GM23338 (cell line): ENCODE measurements around the gene ZEB2. TPM values are rescaled to one million over a fixed set of nuclear protein-coding genes. Genes with fewer than 3 reads are reported as not detected.

Experiments used
- ATAC-seq: fragments of 200-7000 bp; cut with Tn5 transposase; 3 replicates; pipeline ENCODE4 v1.9.1; 2020
- DNase-seq: peaks from one replicate; pipeline ENCODE4 v3.0.0-alpha.2; 2015; ENCODE audit warnings: low spot score
- H2AFZ ChIP-seq: fragments of 200-600 bp; sonication (generic); 2 replicates; pipeline ENCODE4 v1.8.0; 2016; ENCODE audit warnings: antibody characterized with exemption, mild to moderate bottlenecking, moderate library complexity
- H3F3A ChIP-seq: fragments of 200-600 bp; sonication (generic); replicated peaks from 2 replicates; pipeline ENCODE4 v1.8.0; 2017; ENCODE audit warnings: antibody characterized with exemption, mixed run types, low read depth
- H3K27ac ChIP-seq: fragments of 200-600 bp; sonication (generic); 2 replicates; pipeline ENCODE4 v1.6.1; 2016; ENCODE audit warnings: low read depth
- H3K27me3 ChIP-seq: fragments of 200-600 bp; sonication (generic); 2 replicates; pipeline ENCODE4 v1.8.0; 2016; ENCODE audit warnings: mild to moderate bottlenecking, mixed run types, moderate library complexity; ENCODE audit not compliant: insufficient read depth
- H3K36me3 ChIP-seq: fragments of 200-600 bp; sonication (generic); 2 replicates; pipeline ENCODE4 v1.8.0; 2016; ENCODE audit warnings: mild to moderate bottlenecking; ENCODE audit not compliant: insufficient read depth
- H3K4me1 ChIP-seq: fragments of 200-600 bp; sonication (generic); 2 replicates; pipeline ENCODE4 v1.8.0; 2016; ENCODE audit warnings: mild to moderate bottlenecking, moderate library complexity; ENCODE audit not compliant: insufficient read depth
- H3K4me2 ChIP-seq: fragments of 200-600 bp; sonication (generic); 2 replicates; pipeline ENCODE4 v1.7.1; 2017; ENCODE audit warnings: mixed run types
- H3K4me3 ChIP-seq: fragments of 200-600 bp; sonication (generic); 2 replicates; pipeline ENCODE4 v1.6.1; 2016; ENCODE audit warnings: mixed run types
- H3K79me2 ChIP-seq: fragments of 200-600 bp; sonication (generic); replicated peaks from 2 replicates; pipeline ENCODE4 v1.8.0; 2017; ENCODE audit warnings: mild to moderate bottlenecking; ENCODE audit not compliant: insufficient read depth
- H3K9me2 ChIP-seq: fragments of 200-600 bp; sonication (generic); 2 replicates; pipeline ENCODE4 v1.8.0; 2017; ENCODE audit not compliant: insufficient read depth
- H4K20me1 ChIP-seq: fragments of 200-600 bp; sonication (generic); replicated peaks from 2 replicates; pipeline ENCODE4 v1.8.0; 2017; ENCODE audit warnings: mild to moderate bottlenecking; ENCODE audit not compliant: insufficient read depth
- H3K27ac Mint-ChIP-seq: 2 replicates; pipeline ENCODE4 v1.8.0; 2020; ENCODE audit warnings: inconsistent platforms, mild to moderate bottlenecking, moderate library complexity, mixed read lengths
- H3K27me3 Mint-ChIP-seq: 3 replicates; pipeline ENCODE4 v1.8.0; 2022; ENCODE audit warnings: low read depth, mild to moderate bottlenecking, moderate library complexity, mixed read lengths, inconsistent platforms; ENCODE audit not compliant: insufficient read depth, poor library complexity
- H3K36me3 Mint-ChIP-seq: 3 replicates; pipeline ENCODE4 v1.8.0; 2021; ENCODE audit warnings: low read depth, mild to moderate bottlenecking, inconsistent platforms, moderate library complexity, mixed read lengths
- H3K4me1 Mint-ChIP-seq: 3 replicates; pipeline ENCODE4 v1.8.0; 2020; ENCODE audit warnings: mild to moderate bottlenecking, inconsistent platforms, mixed read lengths
- H3K4me3 Mint-ChIP-seq: 3 replicates; pipeline ENCODE4 v1.8.0; 2021; ENCODE audit warnings: moderate library complexity, mild to moderate bottlenecking, inconsistent platforms, mixed read lengths
- H3K9me3 Mint-ChIP-seq: 3 replicates; pipeline ENCODE4 v1.8.0; 2020; ENCODE audit warnings: moderate library complexity, mild to moderate bottlenecking, inconsistent platforms, mixed read lengths
- EZH2 ChIP-seq: fragments of 200-600 bp; sonication (generic); IDR thresholded peaks from one replicate; pipeline ENCODE4 v1.8.0; 2017; ENCODE audit warnings: antibody characterized with exemption, mild to moderate bottlenecking, low read depth; ENCODE audit not compliant: unreplicated experiment
- EZH2phosphoT487 ChIP-seq: fragments of 200-600 bp; sonication (generic); IDR thresholded peaks from one replicate; pipeline ENCODE4 v1.8.1; 2018; ENCODE audit warnings: antibody characterized with exemption; ENCODE audit not compliant: unreplicated experiment
- JUNB ChIP-seq: IDR thresholded peaks from one replicate; pipeline ENCODE4 v1.6.1; 2016; ENCODE audit warnings: antibody characterized with exemption; ENCODE audit not compliant: unreplicated experiment
- NANOG ChIP-seq: IDR thresholded peaks from 2 replicates; pipeline ENCODE4 v1.6.1; 2016; ENCODE audit warnings: antibody characterized with exemption, borderline replicate concordance
- POLR2AphosphoS5 ChIP-seq: IDR thresholded peaks from 2 replicates; pipeline ENCODE4 v1.6.1; 2016; ENCODE audit warnings: antibody characterized with exemption, low read depth
- STAT1 ChIP-seq: IDR thresholded peaks from one replicate; pipeline ENCODE4 v1.6.1; 2016; ENCODE audit warnings: antibody characterized with exemption; ENCODE audit not compliant: unreplicated experiment
- polyA plus RNA-seq: library from polyadenylated mRNA; unstranded; fragments of >200 nt; fragmentation: Nextera tagmentation; extraction: Ambion mirVana; gene quantifications from 2 replicates; pipeline ENCODE4 v1.2.1, GENCODE V29; 2016
- total RNA-seq: library from RNA; depleted of rRNA; stranded (reverse); fragments of >200 nt; shearing (Covaris generic); gene quantifications from 2 replicates; pipeline ENCODE4 v1.2.3, GENCODE V29; 2014
- TF ChIP-seq, protein P1 (sequence below): fragments of 250-450 bp; sonication (Bioruptor Pico); IDR thresholded peaks from 2 replicates; pipeline ENCODE4 v1.5.0; 2020; ENCODE audit warnings: mild to moderate bottlenecking, moderate library complexity

The ZEB2 gene
- total and polyA plus RNA-seq, 2 experiments from 2014 or later: 0.45 TPM; not detected in 1

DNA sequence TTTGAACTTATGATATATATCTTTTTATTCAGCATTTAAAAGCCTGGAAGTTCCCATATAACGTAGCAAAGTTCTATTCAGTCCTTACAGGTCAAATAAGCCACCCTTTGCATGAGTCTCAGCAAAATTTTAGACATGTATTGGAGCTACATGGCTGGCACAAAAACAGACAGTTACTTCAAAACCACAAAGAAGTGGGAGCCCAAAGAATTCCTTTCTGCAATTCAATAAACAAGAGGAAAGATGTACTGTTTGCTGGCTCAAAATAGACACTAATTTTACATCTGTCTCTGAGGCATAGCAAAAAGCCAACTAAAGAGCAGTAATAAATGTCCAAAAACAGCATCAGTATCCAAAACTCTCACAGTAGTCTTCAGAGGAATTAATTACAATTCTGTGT, 87.0 kb downstream of the ZEB2 start:
- ATAC-seq: no peak

More for the DNA sequence above, 87.0 kb downstream of the ZEB2 start:
- no peak for DNase-seq
- Histone ChIP-seq H4K20me1 (no peaks in the 10 kb centered on the region), H3K9me2 (no peaks in the 10 kb centered on the region), H2AFZ (no peak overlapping the region), H3K4me3 (no peak overlapping the region), H3K36me3 (no peaks in the 10 kb centered on the region), H3K4me2 (no peak overlapping the region), H3F3A (no peaks in the 10 kb centered on the region), H3K27me3 (no peaks in the 10 kb centered on the region), H3K27ac (no peak overlapping the region), H3K4me1 (peaks cover 16% of the 10 kb centered on the region), H3K79me2 (no peaks in the 10 kb centered on the region)
- H3K27me3 Mint-ChIP-seq: no peaks in the 10 kb centered on the region
- H3K4me3 Mint-ChIP-seq: no peak overlapping the region
- H3K4me1 Mint-ChIP-seq: peaks cover 4% of the 10 kb centered on the region
- H3K9me3 Mint-ChIP-seq: no peaks in the 10 kb centered on the region
- no peak overlapping the region for H3K27ac Mint-ChIP-seq
- H3K36me3 Mint-ChIP-seq: no peaks in the 10 kb centered on the region
- TF ChIP-seq EZH2: no peak
- no peak for TF ChIP-seq JUNB
- TF ChIP-seq, protein P1, sequence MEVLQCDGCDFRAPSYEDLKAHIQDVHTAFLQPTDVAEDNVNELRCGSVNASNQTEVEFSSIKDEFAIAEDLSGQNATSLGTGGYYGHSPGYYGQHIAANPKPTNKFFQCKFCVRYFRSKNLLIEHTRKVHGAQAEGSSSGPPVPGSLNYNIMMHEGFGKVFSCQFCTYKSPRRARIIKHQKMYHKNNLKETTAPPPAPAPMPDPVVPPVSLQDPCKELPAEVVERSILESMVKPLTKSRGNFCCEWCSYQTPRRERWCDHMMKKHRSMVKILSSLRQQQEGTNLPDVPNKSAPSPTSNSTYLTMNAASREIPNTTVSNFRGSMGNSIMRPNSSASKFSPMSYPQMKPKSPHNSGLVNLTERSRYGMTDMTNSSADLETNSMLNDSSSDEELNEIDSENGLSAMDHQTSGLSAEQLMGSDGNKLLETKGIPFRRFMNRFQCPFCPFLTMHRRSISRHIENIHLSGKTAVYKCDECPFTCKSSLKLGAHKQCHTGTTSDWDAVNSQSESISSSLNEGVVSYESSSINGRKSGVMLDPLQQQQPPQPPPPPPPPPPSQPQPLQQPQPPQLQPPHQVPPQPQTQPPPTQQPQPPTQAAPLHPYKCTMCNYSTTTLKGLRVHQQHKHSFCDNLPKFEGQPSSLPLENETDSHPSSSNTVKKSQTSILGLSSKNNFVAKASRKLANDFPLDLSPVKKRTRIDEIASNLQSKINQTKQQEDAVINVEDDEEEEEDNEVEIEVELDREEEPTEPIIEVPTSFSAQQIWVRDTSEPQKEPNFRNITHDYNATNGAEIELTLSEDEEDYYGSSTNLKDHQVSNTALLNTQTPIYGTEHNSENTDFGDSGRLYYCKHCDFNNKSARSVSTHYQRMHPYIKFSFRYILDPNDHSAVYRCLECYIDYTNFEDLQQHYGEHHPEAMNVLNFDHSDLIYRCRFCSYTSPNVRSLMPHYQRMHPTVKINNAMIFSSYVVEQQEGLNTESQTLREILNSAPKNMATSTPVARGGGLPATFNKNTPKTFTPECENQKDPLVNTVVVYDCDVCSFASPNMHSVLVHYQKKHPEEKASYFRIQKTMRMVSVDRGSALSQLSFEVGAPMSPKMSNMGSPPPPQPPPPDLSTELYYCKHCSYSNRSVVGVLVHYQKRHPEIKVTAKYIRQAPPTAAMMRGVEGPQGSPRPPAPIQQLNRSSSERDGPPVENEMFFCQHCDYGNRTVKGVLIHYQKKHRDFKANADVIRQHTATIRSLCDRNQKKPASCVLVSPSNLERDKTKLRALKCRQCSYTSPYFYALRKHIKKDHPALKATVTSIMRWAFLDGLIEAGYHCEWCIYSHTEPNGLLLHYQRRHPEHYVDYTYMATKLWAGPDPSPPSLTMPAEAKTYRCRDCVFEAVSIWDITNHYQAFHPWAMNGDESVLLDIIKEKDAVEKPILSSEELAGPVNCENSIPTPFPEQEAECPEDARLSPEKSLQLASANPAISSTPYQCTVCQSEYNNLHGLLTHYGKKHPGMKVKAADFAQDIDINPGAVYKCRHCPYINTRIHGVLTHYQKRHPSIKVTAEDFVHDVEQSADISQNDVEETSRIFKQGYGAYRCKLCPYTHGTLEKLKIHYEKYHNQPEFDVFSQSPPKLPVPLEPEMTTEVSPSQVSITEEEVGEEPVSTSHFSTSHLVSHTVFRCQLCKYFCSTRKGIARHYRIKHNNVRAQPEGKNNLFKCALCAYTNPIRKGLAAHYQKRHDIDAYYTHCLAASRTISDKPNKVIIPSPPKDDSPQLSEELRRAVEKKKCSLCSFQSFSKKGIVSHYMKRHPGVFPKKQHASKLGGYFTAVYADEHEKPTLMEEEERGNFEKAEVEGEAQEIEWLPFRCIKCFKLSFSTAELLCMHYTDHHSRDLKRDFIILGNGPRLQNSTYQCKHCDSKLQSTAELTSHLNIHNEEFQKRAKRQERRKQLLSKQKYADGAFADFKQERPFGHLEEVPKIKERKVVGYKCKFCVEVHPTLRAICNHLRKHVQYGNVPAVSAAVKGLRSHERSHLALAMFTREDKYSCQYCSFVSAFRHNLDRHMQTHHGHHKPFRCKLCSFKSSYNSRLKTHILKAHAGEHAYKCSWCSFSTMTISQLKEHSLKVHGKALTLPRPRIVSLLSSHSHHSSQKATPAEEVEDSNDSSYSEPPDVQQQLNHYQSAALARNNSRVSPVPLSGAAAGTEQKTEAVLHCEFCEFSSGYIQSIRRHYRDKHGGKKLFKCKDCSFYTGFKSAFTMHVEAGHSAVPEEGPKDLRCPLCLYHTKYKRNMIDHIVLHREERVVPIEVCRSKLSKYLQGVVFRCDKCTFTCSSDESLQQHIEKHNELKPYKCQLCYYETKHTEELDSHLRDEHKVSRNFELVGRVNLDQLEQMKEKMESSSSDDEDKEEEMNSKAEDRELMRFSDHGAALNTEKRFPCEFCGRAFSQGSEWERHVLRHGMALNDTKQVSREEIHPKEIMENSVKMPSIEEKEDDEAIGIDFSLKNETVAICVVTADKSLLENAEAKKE: no peak
- no peak for TF ChIP-seq STAT1
- no peak for TF ChIP-seq POLR2AphosphoS5
- no peak for TF ChIP-seq EZH2phosphoT487
- TF ChIP-seq NANOG: no peak
